MM.1S (cell line): Measurements from ENCODE around the gene CFAP61.

Source experiments
- DNase-seq: peaks from one replicate; pipeline ENCODE4 v3.0.0-alpha.2; 2015
- H2AFZ ChIP-seq: fragments of 300-600 bp; sonication (generic); 2 replicates; pipeline ENCODE4 v1.6.0; 2016; ENCODE audit warnings: antibody characterized with exemption, low read length
- H3F3A ChIP-seq: fragments of 300-600 bp; sonication (generic); 2 replicates; pipeline ENCODE4 v1.6.1; 2016; ENCODE audit warnings: mild to moderate bottlenecking, antibody characterized with exemption, low read length, moderate library complexity, mixed read lengths; ENCODE audit not compliant: insufficient read depth
- H3K27ac ChIP-seq: fragments of 300-600 bp; sonication (generic); 2 replicates; pipeline ENCODE4 v1.5.1; 2016; ENCODE audit warnings: mild to moderate bottlenecking, low read length
- H3K27me3 ChIP-seq: fragments of 300-600 bp; sonication (generic); replicated peaks from 2 replicates; pipeline ENCODE4 v1.6.0; 2016; ENCODE audit warnings: low read length; ENCODE audit not compliant: insufficient read depth
- H3K36me3 ChIP-seq: fragments of 300-600 bp; sonication (generic); replicated peaks from 2 replicates; pipeline ENCODE4 v1.6.1; 2016; ENCODE audit warnings: mild to moderate bottlenecking, low read length, mixed read lengths; ENCODE audit not compliant: insufficient read depth
- H3K4me1 ChIP-seq: fragments of 300-600 bp; sonication (generic); 2 replicates; pipeline ENCODE4 v1.6.1; 2016; ENCODE audit warnings: low read length, mixed read lengths
- H3K4me2 ChIP-seq: fragments of 300-600 bp; sonication (generic); 2 replicates; pipeline ENCODE4 v1.6.0; 2016; ENCODE audit warnings: low read depth, low read length
- H3K4me3 ChIP-seq: fragments of 300-600 bp; sonication (generic); 2 replicates; pipeline ENCODE4 v1.5.1; 2016; ENCODE audit warnings: low read length, mixed read lengths
- H3K79me2 ChIP-seq: fragments of 300-600 bp; sonication (generic); 2 replicates; pipeline ENCODE4 v1.6.1; 2016; ENCODE audit warnings: mixed run types, low read length, mixed read lengths
- H3K9ac ChIP-seq: fragments of 300-600 bp; sonication (generic); 2 replicates; pipeline ENCODE4 v1.6.1; 2016; ENCODE audit warnings: low read length, mixed read lengths
- H3K9me2 ChIP-seq: fragments of 300-600 bp; sonication (generic); replicated peaks from 2 replicates; pipeline ENCODE4 v1.6.1; 2016; ENCODE audit warnings: mild to moderate bottlenecking, low read length, mixed read lengths; ENCODE audit not compliant: insufficient read depth
- H3K9me3 ChIP-seq: fragments of 300-600 bp; sonication (generic); replicated peaks from 2 replicates; pipeline ENCODE4 v1.6.1; 2016; ENCODE audit warnings: mild to moderate bottlenecking, low read length, mixed read lengths; ENCODE audit not compliant: insufficient read depth
- H4K20me1 ChIP-seq: fragments of 300-600 bp; sonication (generic); 2 replicates; pipeline ENCODE4 v1.6.1; 2016; ENCODE audit warnings: mild to moderate bottlenecking, low read length, moderate library complexity, mixed read lengths; ENCODE audit not compliant: insufficient read depth
- CTCF ChIP-seq: fragments of 300-600 bp; sonication (generic); IDR thresholded peaks from 2 replicates; pipeline ENCODE4 v1.5.1; 2016; ENCODE audit warnings: antibody characterized with exemption, low read length, mixed read lengths
- EZH2 ChIP-seq: fragments of 300-600 bp; sonication (generic); optimal IDR thresholded peaks from 2 replicates; pipeline ENCODE3; 2017; ENCODE audit warnings: low read depth, mild to moderate bottlenecking, antibody characterized with exemption, low read length, mixed read lengths
- EZH2phosphoT487 ChIP-seq: fragments of 300-600 bp; sonication (generic); IDR thresholded peaks from 2 replicates; pipeline ENCODE4 v1.6.1; 2018; ENCODE audit warnings: antibody characterized with exemption, low read length

CFAP61 gene

GRCh38 chr20:20070871-20071726, 18.8 kb downstream of the CFAP61 start:
- Histone ChIP-seq H3K79me2 (no peaks in the 10 kb centered on the region), H3K9ac (no peak overlapping the region), H3K9me2 (no peaks in the 10 kb centered on the region), H4K20me1 (no peaks in the 10 kb centered on the region), H3K4me3 (no peak overlapping the region), H2AFZ (no peak overlapping the region), H3K4me1 (no peaks in the 10 kb centered on the region), H3K36me3 (no peaks in the 10 kb centered on the region), H3K27me3 (no peaks in the 10 kb centered on the region), H3K27ac (no peak overlapping the region), H3K9me3 (no peaks in the 10 kb centered on the region), H3K4me2 (no peak overlapping the region), H3F3A (no peaks in the 10 kb centered on the region)
- TF ChIP-seq EZH2 (no peak), CTCF (no peak), EZH2phosphoT487 (no peak)
- DNase-seq, result no peak

GRCh38 chr20:20073801-20074371, 21.6 kb downstream of the CFAP61 start:
- no peaks in the 10 kb centered on the region for H3F3A ChIP-seq
- no peaks in the 10 kb centered on the region for H3K36me3 ChIP-seq
- no peaks in the 10 kb centered on the region for H4K20me1 ChIP-seq
- no peak overlapping the region for H3K9ac ChIP-seq
- H2AFZ ChIP-seq, result no peak overlapping the region
- no peaks in the 10 kb centered on the region for H3K9me2 ChIP-seq
- H3K4me1 ChIP-seq, result no peaks in the 10 kb centered on the region
- DNase-seq, result no peak
- H3K4me3 ChIP-seq, result no peak overlapping the region
- no peak overlapping the region for H3K27ac ChIP-seq
- no peaks in the 10 kb centered on the region for H3K9me3 ChIP-seq
- TF ChIP-seq EZH2phosphoT487 (no peak), CTCF (no peak), EZH2 (no peak)
- H3K79me2 ChIP-seq, result no peaks in the 10 kb centered on the region
- H3K4me2 ChIP-seq, result no peak overlapping the region
- no peaks in the 10 kb centered on the region for H3K27me3 ChIP-seq

GRCh38 chr20:20075032-20075431, 22.7 kb downstream of the CFAP61 start:
- no peak for TF ChIP-seq CTCF
- TF ChIP-seq EZH2, result no peak
- TF ChIP-seq EZH2phosphoT487, result no peak
- H3K9me3 ChIP-seq, result no peaks in the 10 kb centered on the region
- H3K27ac ChIP-seq, result no peak overlapping the region
- H3F3A ChIP-seq, result no peaks in the 10 kb centered on the region
- no peak overlapping the region for H3K9ac ChIP-seq
- no peaks in the 10 kb centered on the region for H3K36me3 ChIP-seq
- H3K4me3 ChIP-seq, result no peak overlapping the region
- H3K4me1 ChIP-seq, result no peaks in the 10 kb centered on the region
- H2AFZ ChIP-seq, result no peak overlapping the region
- no peaks in the 10 kb centered on the region for H3K27me3 ChIP-seq
- no peak for DNase-seq
- H3K9me2 ChIP-seq, result no peaks in the 10 kb centered on the region
- H3K79me2 ChIP-seq, result no peaks in the 10 kb centered on the region
- H3K4me2 ChIP-seq, result no peak overlapping the region
- H4K20me1 ChIP-seq, result no peaks in the 10 kb centered on the region
